ENCODE data around the gene NR5A2.

GRCh38 chr1:200184196-200184595 is 156.7 kb downstream of the NR5A2 start:
- no peak for TF ChIP-seq CTCF (IDR thresholded peaks at IDR 0.05)
- TF ChIP-seq ZFX (IDR thresholded peaks at IDR 0.05; ENCODE audit: borderline replicate concordance) = no peak

Data from 22Rv1 (cell line).